KMS-11 (cell line): ENCODE data around the gene S1PR4.

Experiments
- H2AFZ ChIP-seq: fragments of 200-600 bp; sonication (generic); 2 replicates; pipeline ENCODE4 v1.6.1; 2016; ENCODE audit warnings: antibody characterized with exemption, mixed run types, low read depth
- H3K27ac ChIP-seq: fragments of 200-600 bp; sonication (generic); 2 replicates; pipeline ENCODE4 v1.6.1; 2016; ENCODE audit warnings: mild to moderate bottlenecking, mixed run types
- H3K27me3 ChIP-seq: fragments of 200-600 bp; sonication (generic); 2 replicates; pipeline ENCODE4 v1.6.1; 2017; ENCODE audit warnings: mild to moderate bottlenecking, low read depth, mixed run types, moderate library complexity; ENCODE audit not compliant: insufficient read depth
- H3K36me3 ChIP-seq: fragments of 200-600 bp; sonication (generic); 2 replicates; pipeline ENCODE4 v1.6.1; 2017; ENCODE audit warnings: mild to moderate bottlenecking, mixed run types; ENCODE audit not compliant: insufficient read depth
- H3K4me1 ChIP-seq: fragments of 200-600 bp; sonication (generic); 2 replicates; pipeline ENCODE4 v1.6.1; 2016; ENCODE audit warnings: mild to moderate bottlenecking, low read depth, mixed run types; ENCODE audit not compliant: poor library complexity, severe bottlenecking
- H3K4me2 ChIP-seq: fragments of 200-600 bp; sonication (generic); 2 replicates; pipeline ENCODE4 v1.7.0; 2016; ENCODE audit warnings: mild to moderate bottlenecking, mixed run types
- H3K4me3 ChIP-seq: fragments of 200-600 bp; sonication (generic); IDR thresholded peaks from 2 replicates; pipeline ENCODE4 v1.6.1; 2017; ENCODE audit warnings: low read depth, low read length, mixed read lengths; ENCODE audit not compliant: insufficient read depth
- H3K79me2 ChIP-seq: fragments of 200-600 bp; sonication (generic); 2 replicates; pipeline ENCODE4 v1.6.1; 2016; ENCODE audit warnings: low read depth, mixed run types; ENCODE audit not compliant: insufficient read depth
- H3K9ac ChIP-seq: fragments of 200-600 bp; sonication (generic); 2 replicates; pipeline ENCODE4 v1.6.1; 2016; ENCODE audit warnings: mild to moderate bottlenecking, mixed run types
- H4K20me1 ChIP-seq: fragments of 200-600 bp; sonication (generic); 2 replicates; pipeline ENCODE4 v1.6.1; 2016; ENCODE audit warnings: mild to moderate bottlenecking, mixed run types; ENCODE audit not compliant: insufficient read depth
- TF ChIP-seq, protein P1 (sequence below): fragments of 200-600 bp; sonication (generic); conservative IDR thresholded peaks from 2 replicates; pipeline ENCODE4 v1.6.1; 2017; ENCODE audit warnings: low read depth, mild to moderate bottlenecking, antibody characterized with exemption, low read length, moderate library complexity, mixed read lengths

Gene S1PR4

DNA sequence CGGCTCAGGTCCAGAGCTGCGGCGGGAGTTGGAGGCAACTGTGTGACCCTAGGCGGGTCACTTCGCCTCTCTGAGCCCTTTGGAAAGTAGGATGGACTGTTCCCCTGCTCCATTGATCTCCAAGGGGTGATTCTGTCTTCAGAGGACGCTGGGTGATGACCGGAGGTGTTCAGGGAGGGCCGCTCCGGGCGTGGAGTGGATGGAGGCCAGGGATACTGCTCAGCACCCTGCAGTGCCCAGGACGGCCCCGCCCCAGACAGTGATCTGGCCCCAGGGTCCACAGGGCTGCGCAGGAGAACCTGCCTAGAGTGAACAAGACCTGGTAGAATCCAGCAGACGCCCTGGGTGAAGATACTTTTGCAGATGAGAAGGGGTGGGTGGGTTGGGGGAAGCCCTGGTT lies 14.1 kb downstream of the S1PR4 start:
- no peaks in the 10 kb centered on the region for H3K36me3 ChIP-seq
- H4K20me1 ChIP-seq, result no peaks in the 10 kb centered on the region
- no peak overlapping the region for H3K9ac ChIP-seq
- no peak overlapping the region for H2AFZ ChIP-seq
- no peak overlapping the region for H3K27ac ChIP-seq
- no peak overlapping the region for H3K4me2 ChIP-seq
- TF ChIP-seq, protein P1, sequence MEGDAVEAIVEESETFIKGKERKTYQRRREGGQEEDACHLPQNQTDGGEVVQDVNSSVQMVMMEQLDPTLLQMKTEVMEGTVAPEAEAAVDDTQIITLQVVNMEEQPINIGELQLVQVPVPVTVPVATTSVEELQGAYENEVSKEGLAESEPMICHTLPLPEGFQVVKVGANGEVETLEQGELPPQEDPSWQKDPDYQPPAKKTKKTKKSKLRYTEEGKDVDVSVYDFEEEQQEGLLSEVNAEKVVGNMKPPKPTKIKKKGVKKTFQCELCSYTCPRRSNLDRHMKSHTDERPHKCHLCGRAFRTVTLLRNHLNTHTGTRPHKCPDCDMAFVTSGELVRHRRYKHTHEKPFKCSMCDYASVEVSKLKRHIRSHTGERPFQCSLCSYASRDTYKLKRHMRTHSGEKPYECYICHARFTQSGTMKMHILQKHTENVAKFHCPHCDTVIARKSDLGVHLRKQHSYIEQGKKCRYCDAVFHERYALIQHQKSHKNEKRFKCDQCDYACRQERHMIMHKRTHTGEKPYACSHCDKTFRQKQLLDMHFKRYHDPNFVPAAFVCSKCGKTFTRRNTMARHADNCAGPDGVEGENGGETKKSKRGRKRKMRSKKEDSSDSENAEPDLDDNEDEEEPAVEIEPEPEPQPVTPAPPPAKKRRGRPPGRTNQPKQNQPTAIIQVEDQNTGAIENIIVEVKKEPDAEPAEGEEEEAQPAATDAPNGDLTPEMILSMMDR, result no peak
- peaks cover 38% of the 10 kb centered on the region for H3K79me2 ChIP-seq
- no peaks in the 10 kb centered on the region for H3K27me3 ChIP-seq
- no peak overlapping the region for H3K4me3 ChIP-seq
- peaks cover under 1% of the 10 kb centered on the region for H3K4me1 ChIP-seq

DNA sequence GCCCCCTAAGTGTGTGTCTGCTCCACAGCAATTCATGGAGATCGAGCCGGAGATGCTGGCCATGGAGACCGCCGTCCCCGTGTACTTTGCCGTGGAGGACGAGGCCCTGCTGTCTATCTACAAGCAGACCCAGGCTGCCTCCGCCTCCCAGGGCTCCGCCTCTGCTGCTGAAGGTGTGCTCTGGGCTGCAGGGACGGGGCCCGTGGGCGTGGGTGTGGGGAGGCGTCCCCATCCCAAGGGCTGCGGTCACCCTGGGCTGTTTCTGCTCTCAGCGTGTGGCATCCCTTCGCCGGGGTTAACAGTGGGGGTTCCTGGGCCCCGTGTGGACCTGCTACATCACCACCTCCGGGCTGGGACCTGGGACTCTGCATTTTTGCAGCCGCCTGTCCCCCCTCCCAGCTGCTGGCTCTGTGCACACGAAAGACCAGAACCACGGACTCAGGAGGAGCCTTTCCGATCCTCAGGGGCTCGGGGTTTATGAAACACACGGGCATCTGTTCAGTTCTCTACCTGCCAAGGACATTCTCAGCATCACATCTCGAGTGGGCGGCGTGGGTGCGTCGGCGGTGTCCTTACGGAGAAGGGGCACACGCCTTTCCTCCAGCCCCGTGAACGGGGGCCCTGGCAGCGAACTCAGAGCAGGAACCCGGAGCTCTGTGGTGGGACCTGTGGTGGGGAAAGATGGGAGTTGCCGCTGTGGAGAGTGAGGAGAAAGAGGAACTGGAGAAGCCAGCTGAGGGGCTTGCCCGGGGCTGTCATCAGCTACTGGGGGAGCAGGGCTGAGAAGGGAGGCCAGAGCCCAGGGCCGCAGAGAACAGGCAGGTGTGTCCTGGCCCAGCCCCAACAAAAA lies 14.9 kb downstream of the S1PR4 start:
- TF ChIP-seq, protein P1, result no peak
- Histone ChIP-seq H3K79me2 (peaks cover 30% of the 10 kb centered on the region), H3K36me3 (no peaks in the 10 kb centered on the region), H3K4me2 (no peak overlapping the region), H3K27ac (no peak overlapping the region), H3K27me3 (no peaks in the 10 kb centered on the region), H2AFZ (no peak overlapping the region), H3K9ac (no peak overlapping the region), H4K20me1 (no peaks in the 10 kb centered on the region), H3K4me3 (no peak overlapping the region), H3K4me1 (no peaks in the 10 kb centered on the region)

DNA sequence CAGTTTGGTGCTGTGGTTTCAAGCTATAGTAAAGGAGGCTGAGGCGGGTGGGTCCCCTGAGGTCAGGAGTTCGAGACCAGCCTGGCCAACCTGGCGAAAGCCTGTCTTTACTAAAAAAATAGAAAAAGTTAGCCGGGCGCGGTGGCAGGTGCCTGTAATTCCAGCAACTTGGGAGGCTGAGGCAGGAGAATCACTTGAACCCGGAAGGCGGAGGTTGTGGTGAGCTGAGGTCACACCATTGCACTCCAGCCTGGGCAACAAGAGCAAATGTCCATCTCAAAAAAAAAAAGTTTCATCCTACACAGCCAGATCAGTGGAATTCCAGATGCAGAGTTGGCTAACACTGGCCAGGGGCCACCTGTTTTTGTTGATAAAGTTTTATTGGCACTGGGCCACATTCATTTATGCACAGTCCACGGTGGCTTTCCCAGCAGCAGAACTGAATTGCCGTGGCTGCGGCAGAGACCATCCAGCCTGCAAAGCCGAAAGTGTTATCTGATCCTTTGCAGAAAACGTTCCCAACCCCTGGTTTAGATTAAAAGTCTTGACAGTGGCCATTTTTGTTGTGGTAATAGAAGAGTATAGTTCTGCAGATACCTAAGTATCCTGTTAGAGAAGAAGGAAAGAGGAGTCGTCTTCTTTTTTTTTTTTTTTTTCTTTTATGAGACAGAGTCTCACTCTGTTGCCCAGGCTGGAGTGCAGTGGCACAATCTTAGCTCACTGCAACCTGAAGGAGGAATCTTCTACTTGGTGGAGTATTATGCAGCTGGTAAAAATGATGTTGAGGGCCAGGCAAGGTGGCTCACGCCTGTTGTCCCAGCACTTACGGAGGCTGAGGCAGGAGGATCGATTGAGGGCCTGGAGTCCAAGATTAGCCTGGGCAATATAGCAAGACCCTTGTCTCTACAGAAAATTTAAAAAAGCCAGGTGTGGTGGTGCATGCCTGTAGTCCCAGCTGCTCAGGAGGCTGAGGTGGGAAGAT lies 15.8 kb downstream of the S1PR4 start:
- H3K27ac ChIP-seq, result no peak overlapping the region

More for the DNA sequence above, 15.8 kb downstream of the S1PR4 start:
- Histone ChIP-seq H4K20me1 (no peaks in the 10 kb centered on the region), H2AFZ (no peak overlapping the region), H3K79me2 (peaks cover 21% of the 10 kb centered on the region), H3K36me3 (no peaks in the 10 kb centered on the region), H3K4me3 (no peak overlapping the region), H3K9ac (no peak overlapping the region), H3K4me1 (no peaks in the 10 kb centered on the region), H3K27me3 (no peaks in the 10 kb centered on the region), H3K4me2 (no peak overlapping the region)
- TF ChIP-seq, protein P1, result no peak
